H9 (cell line): ENCODE measurements around the gene CIT. TPM values are rescaled to one million over a fixed set of nuclear protein-coding genes. Genes with fewer than 3 reads are reported as not detected.
A peak's percentile ranks its signal among the peaks of the same experiment; 100 is the strongest.

Experiments
- DNase-seq: peaks from one replicate; pipeline ENCODE4 v3.0.0-alpha.2; 2017
- H2AFZ ChIP-seq: one replicate; pipeline ENCODE4 v1.6.1; 2013; ENCODE audit warnings: mild to moderate bottlenecking, low read length, control low read depth, moderate library complexity
- H2AK5ac ChIP-seq: 2 replicates; pipeline ENCODE4 v1.6.1; 2013; ENCODE audit warnings: low read length, control low read depth, mixed read lengths; ENCODE audit not compliant: insufficient read length
- H2BK120ac ChIP-seq: one replicate; pipeline ENCODE4 v1.6.1; 2013; ENCODE audit warnings: low read depth, mild to moderate bottlenecking, low read length, control low read depth, inconsistent platforms; ENCODE audit not compliant: poor library complexity, severe bottlenecking
- H2BK12ac ChIP-seq: 2 replicates; pipeline ENCODE4 v1.6.1; 2013; ENCODE audit warnings: low read length, control low read depth, mixed read lengths, low read depth; ENCODE audit not compliant: insufficient read length
- H2BK15ac ChIP-seq: 2 replicates; pipeline ENCODE4 v1.6.1; 2013; ENCODE audit warnings: low read depth, low read length, control low read depth
- H2BK20ac ChIP-seq: one replicate; pipeline ENCODE4 v1.6.1; 2013; ENCODE audit warnings: low read depth, mild to moderate bottlenecking, low read length, control low read depth, inconsistent platforms; ENCODE audit not compliant: poor library complexity, severe bottlenecking
- H2BK5ac ChIP-seq: 2 replicates; pipeline ENCODE4 v1.6.1; 2013; ENCODE audit warnings: low read length, control low read depth, mixed read lengths; ENCODE audit not compliant: insufficient read length
- H3K14ac ChIP-seq: 2 replicates; pipeline ENCODE4 v1.6.1; 2013; ENCODE audit warnings: low read length, control low read depth; ENCODE audit not compliant: insufficient read depth
- H3K18ac ChIP-seq: 2 replicates; pipeline ENCODE4 v1.6.1; 2013; ENCODE audit warnings: low read depth, mild to moderate bottlenecking, mixed read lengths, low read length, control low read depth; ENCODE audit not compliant: insufficient read length
- H3K23ac ChIP-seq: 2 replicates; pipeline ENCODE4 v1.6.1; 2013; ENCODE audit warnings: low read length, control low read depth, mixed read lengths, low read depth; ENCODE audit not compliant: insufficient read length
- H3K23me2 ChIP-seq: 2 replicates; pipeline ENCODE4 v1.6.1; 2013; ENCODE audit warnings: low read depth, mild to moderate bottlenecking, mixed read lengths, low read length, control low read depth; ENCODE audit not compliant: insufficient read length, poor library complexity, severe bottlenecking
- H3K27ac ChIP-seq: 2 replicates; pipeline ENCODE4 v1.5.1; 2013; ENCODE audit warnings: low read length, control low read depth, mixed read lengths, low read depth; ENCODE audit not compliant: insufficient read length
- H3K27me3 ChIP-seq: 2 replicates; pipeline ENCODE4 v1.6.1; 2013; ENCODE audit warnings: low read length, control low read depth, inconsistent platforms; ENCODE audit not compliant: insufficient read depth
- H3K4ac ChIP-seq: 2 replicates; pipeline ENCODE4 v1.6.1; 2013; ENCODE audit warnings: low read depth, mild to moderate bottlenecking, control low read depth, inconsistent platforms, low read length, moderate library complexity
- H3K4me1 ChIP-seq: 2 replicates; pipeline ENCODE4 v1.6.1; 2013; ENCODE audit warnings: low read length, control low read depth, inconsistent platforms; ENCODE audit not compliant: insufficient read depth
- H3K4me2 ChIP-seq: 2 replicates; pipeline ENCODE4 v1.6.1; 2013; ENCODE audit warnings: low read length, control low read depth, mixed read lengths; ENCODE audit not compliant: insufficient read length, insufficient read depth
- H3K56ac ChIP-seq: 2 replicates; pipeline ENCODE4 v1.6.1; 2013; ENCODE audit warnings: low read depth, mild to moderate bottlenecking, mixed read lengths, low read length, control low read depth; ENCODE audit not compliant: insufficient read length
- H3K79me1 ChIP-seq: 2 replicates; pipeline ENCODE4 v1.6.1; 2013; ENCODE audit warnings: low read depth, mild to moderate bottlenecking, moderate library complexity, low read length, control low read depth, inconsistent platforms; ENCODE audit not compliant: insufficient read depth, poor library complexity, severe bottlenecking
- H3K79me2 ChIP-seq: 2 replicates; pipeline ENCODE4 v1.6.1; 2013; ENCODE audit warnings: low read length, control low read depth, inconsistent platforms; ENCODE audit not compliant: insufficient read depth
- H3K9ac ChIP-seq: 2 replicates; pipeline ENCODE4 v1.6.1; 2013; ENCODE audit warnings: low read length, control low read depth, mixed read lengths; ENCODE audit not compliant: insufficient read length; ENCODE audit errors: extremely low read depth
- H3K9me3 ChIP-seq: one replicate; pipeline ENCODE4 v1.6.1; 2013; ENCODE audit warnings: low read depth, low read length, inconsistent platforms; ENCODE audit not compliant: control insufficient read depth
- H3T11ph ChIP-seq: one replicate; pipeline ENCODE4 v1.6.1; 2013; ENCODE audit warnings: mild to moderate bottlenecking, low read length, control low read depth, inconsistent platforms
- H4K20me1 ChIP-seq: one replicate; pipeline ENCODE4 v1.6.1; 2013; ENCODE audit not compliant: control insufficient read depth, insufficient read length, insufficient read depth
- H4K5ac ChIP-seq: 2 replicates; pipeline ENCODE4 v1.6.1; 2013; ENCODE audit warnings: low read depth, mild to moderate bottlenecking, mixed read lengths, low read length, control low read depth; ENCODE audit not compliant: insufficient read length
- H4K8ac ChIP-seq: replicated peaks from 2 replicates; pipeline ENCODE4 v1.6.1; 2013; ENCODE audit warnings: low read length, control low read depth, mixed read lengths, low read depth; ENCODE audit not compliant: insufficient read length
- H4K91ac ChIP-seq: 2 replicates; pipeline ENCODE4 v1.6.1; 2013; ENCODE audit warnings: low read depth, mild to moderate bottlenecking, moderate library complexity, mixed read lengths, low read length, control low read depth; ENCODE audit not compliant: insufficient read length
- H3K27ac Mint-ChIP-seq, 3 experiments: 2 replicates in 2 of 3; 3 replicates in 1 of 3; pipeline ENCODE4 v1.8.0; 2020 to 2021; ENCODE audit warnings: mixed read lengths in 3 of 3, mild to moderate bottlenecking in 1 of 3, moderate library complexity in 1 of 3
- H3K27me3 Mint-ChIP-seq: 2 replicates; pipeline ENCODE4 v1.8.0; 2021; ENCODE audit warnings: low read depth, mild to moderate bottlenecking, moderate library complexity, mixed read lengths
- H3K36me3 Mint-ChIP-seq, 3 experiments: 2 replicates in 2 of 3; 3 replicates in 1 of 3; pipeline ENCODE4 v1.8.0; 2020 to 2021; ENCODE audit warnings: low read depth in 3 of 3, mixed read lengths in 3 of 3; ENCODE audit not compliant: insufficient read depth in 1 of 3
- H3K4me1 Mint-ChIP-seq, 2 experiments: 2 replicates each; pipeline ENCODE4 v1.8.0; 2020; ENCODE audit warnings: mixed read lengths in 2 of 2
- H3K4me3 Mint-ChIP-seq, 2 experiments: 2 replicates in 1 of 2; 3 replicates in 1 of 2; pipeline ENCODE4 v1.8.0; 2020 to 2021; ENCODE audit warnings: mild to moderate bottlenecking in 2 of 2, mixed read lengths in 2 of 2, moderate library complexity in 1 of 2
- H3K9me3 Mint-ChIP-seq, 2 experiments: 2 replicates in 1 of 2; 3 replicates in 1 of 2; pipeline ENCODE4 v1.8.0; 2020; ENCODE audit warnings: mild to moderate bottlenecking in 2 of 2, mixed read lengths in 2 of 2, moderate library complexity in 1 of 2
- WGBS: extraction: QIAGEN DNeasy Blood & Tissue Kit; methylation state at CpG from one replicate; pipeline ENCODE4 v1.1.7; 2013; ENCODE audit warnings: missing lambda C conversion rate, low lambda C conversion rate, mixed read lengths; ENCODE audit not compliant: insufficient read length; ENCODE audit errors: extremely low coverage; 5-methylcytosine and 5-hydroxymethylcytosine counted together
- total RNA-seq: library from RNA; stranded (reverse); gene quantifications from 2 replicates; pipeline ENCODE4 v1.2.1, GENCODE V29; 2021
- TF ChIP-seq, protein P1 (sequence below): fragments of 200-600 bp; sonication (generic); conservative IDR thresholded peaks from 3 replicates; pipeline ENCODE4 v1.8.0; 2021; ENCODE audit warnings: antibody characterized with exemption, mild to moderate bottlenecking

Gene CIT
- total RNA-seq, 1 experiment from 2014 or later: 55.3 TPM

DNA sequence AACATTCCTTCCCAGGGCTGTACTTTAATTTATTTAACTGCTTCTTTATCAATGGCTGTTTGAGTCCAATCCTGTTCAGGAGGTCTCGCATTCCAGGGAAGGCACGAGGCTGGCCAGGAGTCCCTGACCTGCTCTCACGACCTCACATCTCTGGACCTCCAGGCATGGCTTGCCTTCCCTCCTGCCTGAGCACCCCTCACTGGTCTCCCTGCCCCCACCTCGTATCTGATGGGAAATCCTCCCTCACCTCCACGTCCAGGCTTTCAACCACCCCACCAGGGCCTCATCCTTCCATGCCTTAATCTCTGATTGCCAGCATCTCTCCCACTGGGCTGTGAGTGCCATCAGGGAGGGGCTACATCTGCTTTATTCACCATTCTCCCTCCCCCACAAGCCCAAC lies 180.2 kb downstream of the CIT start:
- H3K27ac ChIP-seq: no peak overlapping the region

More for the DNA sequence above, 180.2 kb downstream of the CIT start:
- no peak overlapping the region for H2BK5ac ChIP-seq
- H2BK20ac ChIP-seq: no peak overlapping the region
- H2AK5ac ChIP-seq: no peak overlapping the region
- H3K79me2 ChIP-seq: no peaks in the 10 kb centered on the region
- no peak overlapping the region for H3K14ac ChIP-seq
- H3K23ac ChIP-seq: no peak overlapping the region
- no peak for DNase-seq
- H3K9me3 ChIP-seq: no peaks in the 10 kb centered on the region
- no peak overlapping the region for H3K4ac ChIP-seq
- Mint-ChIP-seq H3K27me3 (no peaks in the 10 kb centered on the region), H3K27ac (peak overlapping the region; percentile 19 to 86 (median 85); a peak in 2 of 7 replicates), H3K4me1 (peaks cover 3 to 13% of the 10 kb centered on the region in 2 experiments), H3K9me3 (no peaks in the 10 kb centered on the region), H3K4me3 (no peak overlapping the region), H3K36me3 (peaks cover 27 to 54% (median 52%) of the 10 kb centered on the region in 3 experiments; a peak in 6 of 7 replicates)
- no peak overlapping the region for H3K4me2 ChIP-seq
- no peak overlapping the region for H2BK120ac ChIP-seq
- no peaks in the 10 kb centered on the region for H4K20me1 ChIP-seq
- no peak overlapping the region for H3K9ac ChIP-seq
- H3K27me3 ChIP-seq: no peaks in the 10 kb centered on the region
- no peak overlapping the region for H3K56ac ChIP-seq
- H4K8ac ChIP-seq: no peak overlapping the region
- no peak overlapping the region for H2AFZ ChIP-seq
- no peaks in the 10 kb centered on the region for H3K79me1 ChIP-seq
- no peaks in the 10 kb centered on the region for H3K4me1 ChIP-seq
- no CpG with 5 or more reads among the region's 5 CpGs for WGBS
- TF ChIP-seq, protein P1, sequence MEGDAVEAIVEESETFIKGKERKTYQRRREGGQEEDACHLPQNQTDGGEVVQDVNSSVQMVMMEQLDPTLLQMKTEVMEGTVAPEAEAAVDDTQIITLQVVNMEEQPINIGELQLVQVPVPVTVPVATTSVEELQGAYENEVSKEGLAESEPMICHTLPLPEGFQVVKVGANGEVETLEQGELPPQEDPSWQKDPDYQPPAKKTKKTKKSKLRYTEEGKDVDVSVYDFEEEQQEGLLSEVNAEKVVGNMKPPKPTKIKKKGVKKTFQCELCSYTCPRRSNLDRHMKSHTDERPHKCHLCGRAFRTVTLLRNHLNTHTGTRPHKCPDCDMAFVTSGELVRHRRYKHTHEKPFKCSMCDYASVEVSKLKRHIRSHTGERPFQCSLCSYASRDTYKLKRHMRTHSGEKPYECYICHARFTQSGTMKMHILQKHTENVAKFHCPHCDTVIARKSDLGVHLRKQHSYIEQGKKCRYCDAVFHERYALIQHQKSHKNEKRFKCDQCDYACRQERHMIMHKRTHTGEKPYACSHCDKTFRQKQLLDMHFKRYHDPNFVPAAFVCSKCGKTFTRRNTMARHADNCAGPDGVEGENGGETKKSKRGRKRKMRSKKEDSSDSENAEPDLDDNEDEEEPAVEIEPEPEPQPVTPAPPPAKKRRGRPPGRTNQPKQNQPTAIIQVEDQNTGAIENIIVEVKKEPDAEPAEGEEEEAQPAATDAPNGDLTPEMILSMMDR: no peak
- H3K18ac ChIP-seq: no peak overlapping the region
- H3K23me2 ChIP-seq: no peaks in the 10 kb centered on the region
- no peak overlapping the region for H4K5ac ChIP-seq
- no peak overlapping the region for H4K91ac ChIP-seq
- H2BK12ac ChIP-seq: no peak overlapping the region
- H3T11ph ChIP-seq: no peak overlapping the region
- no peak overlapping the region for H2BK15ac ChIP-seq
